ENCODE measurements around the gene PCED1B. TPM values are rescaled to one million over a fixed set of nuclear protein-coding genes. Genes with fewer than 3 reads are reported as not detected.
A peak's percentile ranks its signal among the peaks of the same experiment; 100 is the strongest.

PCED1B gene
- total and polyA plus RNA-seq, 2 experiments from 2014 or later, result 5.1 to 6.6 TPM

DNA sequence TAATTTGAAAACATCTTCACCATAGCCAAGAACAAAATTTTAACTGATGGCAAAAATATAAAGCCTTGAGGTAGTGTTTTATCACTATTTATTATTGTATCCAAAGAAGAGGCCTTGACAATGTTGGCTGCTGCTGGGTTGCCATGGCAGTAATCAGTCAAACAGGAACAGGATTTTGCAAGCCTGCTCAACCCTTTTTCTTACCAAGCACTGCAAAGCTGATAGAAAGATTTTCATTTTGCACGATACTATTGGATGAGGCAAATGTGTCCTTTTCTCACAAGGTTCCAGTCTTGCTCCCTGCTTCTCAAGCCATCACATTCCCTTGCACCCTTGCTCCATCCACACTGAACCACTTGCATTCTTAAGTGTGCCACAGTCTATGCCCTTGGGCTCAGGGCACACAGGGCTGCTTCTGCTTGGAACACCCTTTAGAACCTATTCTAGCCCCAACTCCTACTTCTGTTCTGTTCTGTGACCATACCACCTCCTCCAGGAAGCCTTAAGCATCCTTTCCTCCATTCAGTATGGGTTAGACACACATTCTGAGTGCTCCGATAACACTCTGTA lies 76.8 kb downstream of the PCED1B start:
- ATAC-seq, result no peak
- Histone ChIP-seq H3K4me1 (ENCODE audit: insufficient read depth) (peaks cover 4% of the 10 kb centered on the region; the same call in 1 of the 2 replicates), H3K4me3 (no peak overlapping the region), H4K20me1 (replicated peaks; ENCODE audit: insufficient read depth) (no peaks in the 10 kb centered on the region), H3K9me2 (ENCODE audit: insufficient read depth) (no peaks in the 10 kb centered on the region; the same call in 1 of the 2 replicates), H3K79me2 (replicated peaks; ENCODE audit: insufficient read depth) (no peaks in the 10 kb centered on the region), H3F3A (replicated peaks; ENCODE audit: low read depth) (no peaks in the 10 kb centered on the region), H3K4me2 (no peak overlapping the region), H3K27me3 (ENCODE audit: insufficient read depth) (no peaks in the 10 kb centered on the region), H2AFZ (0 out of 2 replicates have a peak overlapping the region, but pooled peaks have one; percentile 63), H3K36me3 (ENCODE audit: insufficient read depth) (no peaks in the 10 kb centered on the region), H3K27ac (ENCODE audit: low read depth) (no peak overlapping the region)
- Mint-ChIP-seq H3K9me3 (peaks cover 10% of the 10 kb centered on the region), H3K4me1 (no peaks in the 10 kb centered on the region; the same call in 1 of the 3 replicates), H3K27ac (no peak overlapping the region), H3K4me3 (no peak overlapping the region), H3K27me3 (ENCODE audit: insufficient read depth, low read depth, poor library complexity) (no peaks in the 10 kb centered on the region), H3K36me3 (ENCODE audit: low read depth) (peaks cover 2% of the 10 kb centered on the region; the same call in 2 of the 3 replicates)
- DNase-seq (ENCODE audit: low spot score), result no peak
- TF ChIP-seq, protein P1, sequence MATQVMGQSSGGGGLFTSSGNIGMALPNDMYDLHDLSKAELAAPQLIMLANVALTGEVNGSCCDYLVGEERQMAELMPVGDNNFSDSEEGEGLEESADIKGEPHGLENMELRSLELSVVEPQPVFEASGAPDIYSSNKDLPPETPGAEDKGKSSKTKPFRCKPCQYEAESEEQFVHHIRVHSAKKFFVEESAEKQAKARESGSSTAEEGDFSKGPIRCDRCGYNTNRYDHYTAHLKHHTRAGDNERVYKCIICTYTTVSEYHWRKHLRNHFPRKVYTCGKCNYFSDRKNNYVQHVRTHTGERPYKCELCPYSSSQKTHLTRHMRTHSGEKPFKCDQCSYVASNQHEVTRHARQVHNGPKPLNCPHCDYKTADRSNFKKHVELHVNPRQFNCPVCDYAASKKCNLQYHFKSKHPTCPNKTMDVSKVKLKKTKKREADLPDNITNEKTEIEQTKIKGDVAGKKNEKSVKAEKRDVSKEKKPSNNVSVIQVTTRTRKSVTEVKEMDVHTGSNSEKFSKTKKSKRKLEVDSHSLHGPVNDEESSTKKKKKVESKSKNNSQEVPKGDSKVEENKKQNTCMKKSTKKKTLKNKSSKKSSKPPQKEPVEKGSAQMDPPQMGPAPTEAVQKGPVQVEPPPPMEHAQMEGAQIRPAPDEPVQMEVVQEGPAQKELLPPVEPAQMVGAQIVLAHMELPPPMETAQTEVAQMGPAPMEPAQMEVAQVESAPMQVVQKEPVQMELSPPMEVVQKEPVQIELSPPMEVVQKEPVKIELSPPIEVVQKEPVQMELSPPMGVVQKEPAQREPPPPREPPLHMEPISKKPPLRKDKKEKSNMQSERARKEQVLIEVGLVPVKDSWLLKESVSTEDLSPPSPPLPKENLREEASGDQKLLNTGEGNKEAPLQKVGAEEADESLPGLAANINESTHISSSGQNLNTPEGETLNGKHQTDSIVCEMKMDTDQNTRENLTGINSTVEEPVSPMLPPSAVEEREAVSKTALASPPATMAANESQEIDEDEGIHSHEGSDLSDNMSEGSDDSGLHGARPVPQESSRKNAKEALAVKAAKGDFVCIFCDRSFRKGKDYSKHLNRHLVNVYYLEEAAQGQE (IDR thresholded peaks at IDR 0.05; ENCODE audit: unreplicated experiment), result no peak
- TF ChIP-seq ZNF331 (CRISPR knock-in tag; IDR thresholded peaks at IDR 0.05; ENCODE audit: low read depth) (no peak), POLR2AphosphoS5 (IDR thresholded peaks at IDR 0.05; ENCODE audit: low read depth) (no peak), ZNF114 (CRISPR knock-in tag; IDR thresholded peaks at IDR 0.05) (no peak), STAT1 (IDR thresholded peaks at IDR 0.05; ENCODE audit: unreplicated experiment) (no peak), EZH2phosphoT487 (IDR thresholded peaks at IDR 0.05; ENCODE audit: unreplicated experiment) (no peak), JUNB (IDR thresholded peaks at IDR 0.05; ENCODE audit: unreplicated experiment) (no peak)

DNA sequence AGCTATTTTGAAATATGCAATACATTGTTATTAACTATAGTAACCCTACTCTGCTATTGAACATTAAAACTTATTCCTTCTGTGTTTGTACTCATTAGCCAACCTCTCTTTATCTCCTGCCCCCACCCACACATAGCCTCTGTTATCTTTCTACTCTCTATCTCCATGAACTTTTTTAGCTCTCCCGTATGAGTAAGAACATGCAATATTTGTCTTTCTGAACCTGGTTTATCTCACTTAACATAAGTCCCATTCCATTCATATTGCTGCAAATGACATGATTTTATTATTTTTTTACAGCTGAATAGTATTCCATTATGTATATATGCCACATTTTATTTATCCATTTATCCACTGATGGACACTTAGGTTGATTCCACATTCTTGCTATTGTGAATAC lies 79.4 kb downstream of the PCED1B start:
- Mint-ChIP-seq H3K9me3 (peaks cover 4% of the 10 kb centered on the region; the same call in 2 of the 3 replicates), H3K4me3 (no peak overlapping the region), H3K36me3 (ENCODE audit: low read depth) (no peaks in the 10 kb centered on the region; the same call in 2 of the 3 replicates), H3K4me1 (no peaks in the 10 kb centered on the region; the same call in 1 of the 3 replicates), H3K27ac (no peak overlapping the region), H3K27me3 (ENCODE audit: insufficient read depth, low read depth, poor library complexity) (no peaks in the 10 kb centered on the region)
- Histone ChIP-seq H3K79me2 (replicated peaks; ENCODE audit: insufficient read depth) (no peaks in the 10 kb centered on the region), H3K4me1 (ENCODE audit: insufficient read depth) (peaks cover 4% of the 10 kb centered on the region; the same call in 1 of the 2 replicates), H2AFZ (no peak overlapping the region), H3K4me2 (no peak overlapping the region), H3K9me2 (ENCODE audit: insufficient read depth) (peaks cover 1% of the 10 kb centered on the region; the same call in 1 of the 2 replicates), H3F3A (replicated peaks; ENCODE audit: low read depth) (no peaks in the 10 kb centered on the region), H4K20me1 (replicated peaks; ENCODE audit: insufficient read depth) (no peaks in the 10 kb centered on the region), H3K27me3 (ENCODE audit: insufficient read depth) (no peaks in the 10 kb centered on the region), H3K27ac (ENCODE audit: low read depth) (no peak overlapping the region), H3K36me3 (ENCODE audit: insufficient read depth) (no peaks in the 10 kb centered on the region), H3K4me3 (no peak overlapping the region)
- no peak for DNase-seq (ENCODE audit: low spot score)
- no peak for ATAC-seq
- no peak for TF ChIP-seq POLR2AphosphoS5 (IDR thresholded peaks at IDR 0.05; ENCODE audit: low read depth)
- TF ChIP-seq, protein P2, sequence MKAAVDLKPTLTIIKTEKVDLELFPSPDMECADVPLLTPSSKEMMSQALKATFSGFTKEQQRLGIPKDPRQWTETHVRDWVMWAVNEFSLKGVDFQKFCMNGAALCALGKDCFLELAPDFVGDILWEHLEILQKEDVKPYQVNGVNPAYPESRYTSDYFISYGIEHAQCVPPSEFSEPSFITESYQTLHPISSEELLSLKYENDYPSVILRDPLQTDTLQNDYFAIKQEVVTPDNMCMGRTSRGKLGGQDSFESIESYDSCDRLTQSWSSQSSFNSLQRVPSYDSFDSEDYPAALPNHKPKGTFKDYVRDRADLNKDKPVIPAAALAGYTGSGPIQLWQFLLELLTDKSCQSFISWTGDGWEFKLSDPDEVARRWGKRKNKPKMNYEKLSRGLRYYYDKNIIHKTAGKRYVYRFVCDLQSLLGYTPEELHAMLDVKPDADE (IDR thresholded peaks at IDR 0.05), result no peak
- TF ChIP-seq, protein P3, sequence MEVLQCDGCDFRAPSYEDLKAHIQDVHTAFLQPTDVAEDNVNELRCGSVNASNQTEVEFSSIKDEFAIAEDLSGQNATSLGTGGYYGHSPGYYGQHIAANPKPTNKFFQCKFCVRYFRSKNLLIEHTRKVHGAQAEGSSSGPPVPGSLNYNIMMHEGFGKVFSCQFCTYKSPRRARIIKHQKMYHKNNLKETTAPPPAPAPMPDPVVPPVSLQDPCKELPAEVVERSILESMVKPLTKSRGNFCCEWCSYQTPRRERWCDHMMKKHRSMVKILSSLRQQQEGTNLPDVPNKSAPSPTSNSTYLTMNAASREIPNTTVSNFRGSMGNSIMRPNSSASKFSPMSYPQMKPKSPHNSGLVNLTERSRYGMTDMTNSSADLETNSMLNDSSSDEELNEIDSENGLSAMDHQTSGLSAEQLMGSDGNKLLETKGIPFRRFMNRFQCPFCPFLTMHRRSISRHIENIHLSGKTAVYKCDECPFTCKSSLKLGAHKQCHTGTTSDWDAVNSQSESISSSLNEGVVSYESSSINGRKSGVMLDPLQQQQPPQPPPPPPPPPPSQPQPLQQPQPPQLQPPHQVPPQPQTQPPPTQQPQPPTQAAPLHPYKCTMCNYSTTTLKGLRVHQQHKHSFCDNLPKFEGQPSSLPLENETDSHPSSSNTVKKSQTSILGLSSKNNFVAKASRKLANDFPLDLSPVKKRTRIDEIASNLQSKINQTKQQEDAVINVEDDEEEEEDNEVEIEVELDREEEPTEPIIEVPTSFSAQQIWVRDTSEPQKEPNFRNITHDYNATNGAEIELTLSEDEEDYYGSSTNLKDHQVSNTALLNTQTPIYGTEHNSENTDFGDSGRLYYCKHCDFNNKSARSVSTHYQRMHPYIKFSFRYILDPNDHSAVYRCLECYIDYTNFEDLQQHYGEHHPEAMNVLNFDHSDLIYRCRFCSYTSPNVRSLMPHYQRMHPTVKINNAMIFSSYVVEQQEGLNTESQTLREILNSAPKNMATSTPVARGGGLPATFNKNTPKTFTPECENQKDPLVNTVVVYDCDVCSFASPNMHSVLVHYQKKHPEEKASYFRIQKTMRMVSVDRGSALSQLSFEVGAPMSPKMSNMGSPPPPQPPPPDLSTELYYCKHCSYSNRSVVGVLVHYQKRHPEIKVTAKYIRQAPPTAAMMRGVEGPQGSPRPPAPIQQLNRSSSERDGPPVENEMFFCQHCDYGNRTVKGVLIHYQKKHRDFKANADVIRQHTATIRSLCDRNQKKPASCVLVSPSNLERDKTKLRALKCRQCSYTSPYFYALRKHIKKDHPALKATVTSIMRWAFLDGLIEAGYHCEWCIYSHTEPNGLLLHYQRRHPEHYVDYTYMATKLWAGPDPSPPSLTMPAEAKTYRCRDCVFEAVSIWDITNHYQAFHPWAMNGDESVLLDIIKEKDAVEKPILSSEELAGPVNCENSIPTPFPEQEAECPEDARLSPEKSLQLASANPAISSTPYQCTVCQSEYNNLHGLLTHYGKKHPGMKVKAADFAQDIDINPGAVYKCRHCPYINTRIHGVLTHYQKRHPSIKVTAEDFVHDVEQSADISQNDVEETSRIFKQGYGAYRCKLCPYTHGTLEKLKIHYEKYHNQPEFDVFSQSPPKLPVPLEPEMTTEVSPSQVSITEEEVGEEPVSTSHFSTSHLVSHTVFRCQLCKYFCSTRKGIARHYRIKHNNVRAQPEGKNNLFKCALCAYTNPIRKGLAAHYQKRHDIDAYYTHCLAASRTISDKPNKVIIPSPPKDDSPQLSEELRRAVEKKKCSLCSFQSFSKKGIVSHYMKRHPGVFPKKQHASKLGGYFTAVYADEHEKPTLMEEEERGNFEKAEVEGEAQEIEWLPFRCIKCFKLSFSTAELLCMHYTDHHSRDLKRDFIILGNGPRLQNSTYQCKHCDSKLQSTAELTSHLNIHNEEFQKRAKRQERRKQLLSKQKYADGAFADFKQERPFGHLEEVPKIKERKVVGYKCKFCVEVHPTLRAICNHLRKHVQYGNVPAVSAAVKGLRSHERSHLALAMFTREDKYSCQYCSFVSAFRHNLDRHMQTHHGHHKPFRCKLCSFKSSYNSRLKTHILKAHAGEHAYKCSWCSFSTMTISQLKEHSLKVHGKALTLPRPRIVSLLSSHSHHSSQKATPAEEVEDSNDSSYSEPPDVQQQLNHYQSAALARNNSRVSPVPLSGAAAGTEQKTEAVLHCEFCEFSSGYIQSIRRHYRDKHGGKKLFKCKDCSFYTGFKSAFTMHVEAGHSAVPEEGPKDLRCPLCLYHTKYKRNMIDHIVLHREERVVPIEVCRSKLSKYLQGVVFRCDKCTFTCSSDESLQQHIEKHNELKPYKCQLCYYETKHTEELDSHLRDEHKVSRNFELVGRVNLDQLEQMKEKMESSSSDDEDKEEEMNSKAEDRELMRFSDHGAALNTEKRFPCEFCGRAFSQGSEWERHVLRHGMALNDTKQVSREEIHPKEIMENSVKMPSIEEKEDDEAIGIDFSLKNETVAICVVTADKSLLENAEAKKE (CRISPR knock-in tag; IDR thresholded peaks at IDR 0.05), result no peak
- no peak for TF ChIP-seq NANOG (IDR thresholded peaks at IDR 0.05; ENCODE audit: borderline replicate concordance)

All from GM23338 (cell line).